Endodermal cell (in vitro differentiated cells): Measurements from ENCODE around the gene UVRAG. TPM values are rescaled to one million over a fixed set of nuclear protein-coding genes. Genes with fewer than 3 reads are reported as not detected.

ENCODE experiments used
- DNase-seq: peaks from one replicate; pipeline ENCODE4 v3.0.0-alpha.2; 2017
- H3K27ac ChIP-seq: 2 replicates; pipeline ENCODE4 v1.5.1; 2013; ENCODE audit warnings: mild to moderate bottlenecking, low read depth, low read length, moderate library complexity
- H3K27me3 ChIP-seq: 2 replicates; pipeline ENCODE4 v1.6.1; 2013; ENCODE audit warnings: mild to moderate bottlenecking, low read length, moderate library complexity; ENCODE audit not compliant: insufficient read depth, control insufficient read depth, poor library complexity, severe bottlenecking
- H3K36me3 ChIP-seq: 2 replicates; pipeline ENCODE4 v1.7.0; 2013; ENCODE audit warnings: mild to moderate bottlenecking, low read length, moderate library complexity; ENCODE audit not compliant: control insufficient read depth, insufficient read depth
- H3K4me1 ChIP-seq: one replicate; pipeline ENCODE4 v1.7.0; 2013; ENCODE audit warnings: low read length; ENCODE audit not compliant: control insufficient read depth, insufficient read depth
- H3K4me3 ChIP-seq: 2 replicates; pipeline ENCODE4 v1.5.1; 2013; ENCODE audit warnings: mild to moderate bottlenecking, low read length, moderate library complexity
- H3K9ac ChIP-seq: 2 replicates; pipeline ENCODE4 v1.6.1; 2013; ENCODE audit warnings: mild to moderate bottlenecking, low read length, moderate library complexity; ENCODE audit not compliant: poor library complexity, severe bottlenecking; ENCODE audit errors: extremely low read depth
- H3K9me3 ChIP-seq: 2 replicates; pipeline ENCODE4 v1.6.1; 2013; ENCODE audit warnings: mild to moderate bottlenecking, low read length, moderate library complexity; ENCODE audit not compliant: control insufficient read depth
- H3K27ac Mint-ChIP-seq: 2 replicates; pipeline ENCODE4 v1.8.0; 2020; ENCODE audit warnings: mixed read lengths
- H3K27me3 Mint-ChIP-seq: 2 replicates; pipeline ENCODE4 v1.8.0; 2021; ENCODE audit warnings: mild to moderate bottlenecking, mixed read lengths; ENCODE audit not compliant: insufficient read depth
- H3K36me3 Mint-ChIP-seq: 2 replicates; pipeline ENCODE4 v1.8.0; 2020; ENCODE audit warnings: low read depth, mixed read lengths
- H3K4me1 Mint-ChIP-seq: 2 replicates; pipeline ENCODE4 v1.8.0; 2020; ENCODE audit warnings: mixed read lengths
- H3K4me3 Mint-ChIP-seq: 2 replicates; pipeline ENCODE4 v1.8.0; 2020; ENCODE audit warnings: mild to moderate bottlenecking, moderate library complexity, mixed read lengths
- H3K9me3 Mint-ChIP-seq: 2 replicates; pipeline ENCODE4 v1.8.0; 2020; ENCODE audit warnings: mild to moderate bottlenecking, mixed read lengths
- CTCF ChIP-seq: fragments of 200-600 bp; sonication (generic); conservative IDR thresholded peaks from 2 replicates; pipeline ENCODE4 v1.5.0; 2021; ENCODE audit warnings: antibody characterized with exemption, mild to moderate bottlenecking
- WGBS, 2 experiments: methylation state at CpG; one replicate each; pipeline versions ENCODE4 v1.1.5 to v1.1.7; 2013; ENCODE audit warnings: missing lambda C conversion rate in 2 of 2, mixed read lengths in 1 of 2; ENCODE audit not compliant: insufficient coverage in 1 of 2, insufficient read length in 1 of 2; 5-methylcytosine and 5-hydroxymethylcytosine counted together
- total RNA-seq, 2 donors: library from RNA; stranded (reverse); fragmentation: NEBNext Ultra II Directional in 1 of 2; extraction: Animal tissue kit (Norgen Biotek cat#: 25700) in 1 of 2; gene quantifications; 2 replicates in 1 of 2; 3 replicates in 1 of 2; pipeline ENCODE4 v1.2.1, GENCODE V29; 2021

UVRAG gene
- total RNA-seq, 2 donors from 2014 or later: 19.7 to 34.9 TPM

- H3K27ac ChIP-seq: no peak overlapping the region
- no peak for TF ChIP-seq CTCF
- Mint-ChIP-seq H3K4me3 (no peak overlapping the region), H3K9me3 (no peaks in the 10 kb centered on the region), H3K27ac (no peak overlapping the region), H3K36me3 (no peaks in the 10 kb centered on the region), H3K27me3 (no peaks in the 10 kb centered on the region), H3K4me1 (no peaks in the 10 kb centered on the region)
- DNase-seq: no peak
- H3K9me3 ChIP-seq: no peaks in the 10 kb centered on the region
- H3K9ac ChIP-seq: no peak overlapping the region
- 100% methylated on average over 1 of the region's 1 CpG; no CpG with 5 or more reads in 1 of the 2 experiments for whole genome bisulfite sequencing, 2 experiments
- H3K27me3 ChIP-seq: no peaks in the 10 kb centered on the region
- no peak overlapping the region for H3K4me3 ChIP-seq
- no peaks in the 10 kb centered on the region for H3K4me1 ChIP-seq
- no peaks in the 10 kb centered on the region for H3K36me3 ChIP-seq
Measured at GRCh38 chr11:75925785-75926164, 110.8 kb downstream of the UVRAG start.

GRCh38 chr11:75929706-75930105 lies 114.7 kb downstream of the UVRAG start:
- H3K36me3 ChIP-seq: no peaks in the 10 kb centered on the region
- WGBS, 2 experiments: 88 to 96% methylated on average over 3 to 4 of the region's 4 CpGs
- Mint-ChIP-seq H3K9me3 (no peaks in the 10 kb centered on the region), H3K27ac (no peak overlapping the region), H3K4me3 (no peak overlapping the region), H3K4me1 (no peaks in the 10 kb centered on the region), H3K27me3 (no peaks in the 10 kb centered on the region), H3K36me3 (no peaks in the 10 kb centered on the region)
- H3K4me3 ChIP-seq: no peak overlapping the region
- TF ChIP-seq CTCF: no peak
- H3K9ac ChIP-seq: no peak overlapping the region
- no peaks in the 10 kb centered on the region for H3K9me3 ChIP-seq
- H3K27ac ChIP-seq: no peak overlapping the region
- no peaks in the 10 kb centered on the region for H3K4me1 ChIP-seq
- H3K27me3 ChIP-seq: no peaks in the 10 kb centered on the region
- DNase-seq: no peak

- DNase-seq: no peak
- Mint-ChIP-seq H3K27me3 (no peaks in the 10 kb centered on the region), H3K36me3 (no peaks in the 10 kb centered on the region), H3K4me3 (no peak overlapping the region), H3K4me1 (no peaks in the 10 kb centered on the region), H3K9me3 (no peaks in the 10 kb centered on the region), H3K27ac (no peak overlapping the region)
- Histone ChIP-seq H3K9me3 (no peaks in the 10 kb centered on the region), H3K4me1 (no peaks in the 10 kb centered on the region), H3K36me3 (no peaks in the 10 kb centered on the region), H3K9ac (no peak overlapping the region), H3K27ac (no peak overlapping the region), H3K4me3 (no peak overlapping the region), H3K27me3 (no peaks in the 10 kb centered on the region)
- 90% methylated on average over 2 to 5 of the region's 5 CpGs for WGBS, 2 experiments
- TF ChIP-seq CTCF: no peak
Measured at GRCh38 chr11:75930534-75930933, 115.5 kb downstream of the UVRAG start.
